GOT3 (cell line): Measurements from ENCODE around the gene MKNK1.
A peak's percentile ranks its signal among the peaks of the same experiment; 100 is the strongest.

Source experiments
- DNase-seq: peaks from one replicate; lab custom pipeline; 2025; ENCODE audit warnings: mixed read lengths; lab: John Stamatoyannopoulos, UW

MKNK1 gene

GRCh38 chr1:46539972-46540371 is 64.1 kb downstream of the MKNK1 start:
- peak; percentile 15 for DNase-seq

- DNase-seq, result no peak
Observed at GRCh38 chr1:46538147-46538546, 65.9 kb downstream of the MKNK1 start.

- no peak for DNase-seq
Observed at GRCh38 chr1:46537651-46538050, 66.4 kb downstream of the MKNK1 start.

- no peak for DNase-seq
Observed at GRCh38 chr1:46536527-46536926, 67.5 kb downstream of the MKNK1 start.

GRCh38 chr1:46535063-46535462 is 69.0 kb downstream of the MKNK1 start:
- no peak for DNase-seq

- DNase-seq, result no peak
Observed at GRCh38 chr1:46533179-46533864, 70.7 kb downstream of the MKNK1 start.

- no peak for DNase-seq
Observed at GRCh38 chr1:46532498-46533178, 71.4 kb downstream of the MKNK1 start.

- no peak for DNase-seq
Observed at GRCh38 chr1:46532095-46532494, 72.0 kb downstream of the MKNK1 start.

- DNase-seq, result no peak
Observed at GRCh38 chr1:46530791-46531409, 73.2 kb downstream of the MKNK1 start.

- no peak for DNase-seq
Observed at GRCh38 chr1:46530311-46530710, 73.8 kb downstream of the MKNK1 start.

GRCh38 chr1:46529031-46529630 is 74.9 kb downstream of the MKNK1 start:
- no peak for DNase-seq

GRCh38 chr1:46528297-46528955 is 75.6 kb downstream of the MKNK1 start:
- no peak for DNase-seq

GRCh38 chr1:46527474-46528296 is 76.4 kb downstream of the MKNK1 start:
- peak; percentile 59 for DNase-seq

- no peak for DNase-seq
Observed at GRCh38 chr1:46526691-46527291, 77.3 kb downstream of the MKNK1 start.

- DNase-seq, result no peak
Observed at GRCh38 chr1:46526013-46526690, 77.9 kb downstream of the MKNK1 start.

- no peak for DNase-seq
Observed at GRCh38 chr1:46525253-46525983, 78.7 kb downstream of the MKNK1 start.

GRCh38 chr1:46524843-46525242 is 79.2 kb downstream of the MKNK1 start:
- no peak for DNase-seq

- no peak for DNase-seq
Observed at GRCh38 chr1:46523496-46524353, 80.3 kb downstream of the MKNK1 start.

GRCh38 chr1:46522969-46523320 is 81.1 kb downstream of the MKNK1 start:
- DNase-seq, result no peak
